ENCODE results near the gene KCNQ4. TPM values are rescaled to one million over a fixed set of nuclear protein-coding genes. Genes with fewer than 3 reads are reported as not detected.

KCNQ4 gene
- total RNA-seq, 1 donor from 2014 or later, result 14.5 TPM

GRCh38 chr1:40824591-40825434 is 41.2 kb downstream of the KCNQ4 start:
- intact Hi-C loops (cut with DNase I), result loop anchor here (2.0 kb wide), 2 partner anchors 18 to 42 kb away; partner anchors contain the start of gene KCNQ4
- Histone ChIP-seq H3K27ac (peak overlapping the region; percentile 79 to 83), H3K9me3 (no peaks in the 10 kb centered on the region), H3K4me1 (peaks cover 30 to 45% of the 10 kb centered on the region in 2 donors), H3K36me3 (no peaks in the 10 kb centered on the region), H3K4me3 (no peak overlapping the region), H3K27me3 (no peaks in the 10 kb centered on the region)
- peak in 1 of 2 donors; percentile 75 for DNase-seq (ENCODE audit: low spot score in 2 of 2)
- no peak for TF ChIP-seq CTCF (IDR thresholded peaks at IDR 0.05)

DNA sequence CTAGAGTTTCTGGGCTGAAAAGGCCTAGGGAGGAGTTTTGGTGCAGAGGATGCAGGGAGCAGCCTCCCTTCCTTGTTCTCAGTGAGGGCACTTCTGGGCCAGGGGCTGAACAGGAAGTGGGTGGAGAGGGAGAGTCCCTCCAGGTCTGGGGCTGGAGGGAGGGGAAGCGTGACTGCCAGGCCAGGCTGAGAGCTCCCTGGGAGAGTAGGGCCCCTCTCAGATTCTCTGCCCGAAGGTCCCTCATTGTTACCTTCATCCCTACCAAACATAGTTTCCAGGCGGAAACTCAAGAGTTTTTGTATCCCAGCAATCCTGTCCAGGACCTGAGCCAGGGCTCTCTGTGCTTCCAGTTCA is 41.8 kb downstream of the KCNQ4 start:
- no peak for TF ChIP-seq CTCF (IDR thresholded peaks at IDR 0.05)
- Histone ChIP-seq H3K36me3 (peaks cover 0 to 3% of the 10 kb centered on the region in 2 donors), H3K27me3 (no peaks in the 10 kb centered on the region), H3K27ac (peak overlapping the region; percentile 79 to 83), H3K9me3 (no peaks in the 10 kb centered on the region), H3K4me1 (peaks cover 24 to 41% of the 10 kb centered on the region in 2 donors), H3K4me3 (no peak overlapping the region)
- intact Hi-C loops (cut with DNase I), result loop anchor here (2.0 kb wide), 2 partner anchors 19 to 43 kb away; partner anchors contain the start of gene KCNQ4
- no peak for DNase-seq (ENCODE audit: low spot score in 2 of 2)

- H3K9me3 ChIP-seq, result no peaks in the 10 kb centered on the region
- no peak overlapping the region for H3K4me3 ChIP-seq
- peak overlapping the region; percentile 79 to 83 for H3K27ac ChIP-seq
- no peak for DNase-seq (ENCODE audit: low spot score in 2 of 2)
- intact Hi-C loops (cut with DNase I), result loop anchor here (2.0 kb wide), 2 partner anchors 19 to 43 kb away; partner anchors contain the start of gene KCNQ4
- H3K36me3 ChIP-seq, result peaks cover 0 to 3% of the 10 kb centered on the region in 2 donors
- H3K4me1 ChIP-seq, result peaks cover 19 to 36% of the 10 kb centered on the region in 2 donors
- TF ChIP-seq CTCF (IDR thresholded peaks at IDR 0.05), result no peak
- no peaks in the 10 kb centered on the region for H3K27me3 ChIP-seq
Observed at GRCh38 chr1:40825996-40826395, 42.4 kb downstream of the KCNQ4 start.

DNA sequence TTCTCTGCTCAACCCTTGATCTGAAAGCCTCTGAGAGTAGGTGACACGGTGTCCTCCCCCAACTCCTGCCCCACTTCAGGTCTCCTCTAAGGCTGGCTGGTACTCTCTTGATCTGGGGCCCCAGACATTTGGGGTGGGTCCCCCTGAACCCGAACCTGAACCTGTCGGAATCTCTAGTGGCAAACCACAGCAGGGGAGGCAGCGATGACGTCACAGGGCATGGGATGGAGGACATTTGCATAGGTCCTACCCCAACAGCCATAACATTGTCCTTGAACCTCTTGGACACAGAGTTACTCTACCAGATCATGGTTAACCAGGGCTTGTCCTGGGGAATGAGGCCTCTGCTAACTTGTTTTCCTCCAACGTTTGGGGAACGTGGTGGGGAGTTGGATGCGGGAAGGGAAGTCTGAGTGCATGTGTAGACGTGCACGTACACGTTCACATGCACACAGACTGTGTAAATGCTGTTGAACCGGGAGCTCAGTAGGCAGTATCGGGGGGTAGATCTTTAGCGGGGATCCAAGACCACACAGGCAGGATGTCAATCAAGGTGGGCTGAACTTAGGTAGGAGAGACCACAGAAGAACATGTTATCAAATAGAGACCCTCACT is 46.2 kb downstream of the KCNQ4 start:
- intact Hi-C loops (cut with DNase I), result no loop called here
- H3K4me1 ChIP-seq, result peaks cover 0 to 13% of the 10 kb centered on the region in 2 donors
- no peak overlapping the region for H3K27ac ChIP-seq
- H3K9me3 ChIP-seq, result no peaks in the 10 kb centered on the region
- no peaks in the 10 kb centered on the region for H3K27me3 ChIP-seq
- H3K36me3 ChIP-seq, result peaks cover 0 to 27% of the 10 kb centered on the region in 2 donors
- DNase-seq (ENCODE audit: low spot score in 2 of 2), result no peak
- TF ChIP-seq CTCF (IDR thresholded peaks at IDR 0.05), result no peak
- H3K4me3 ChIP-seq, result no peak overlapping the region

- intact Hi-C loops (cut with DNase I), result no loop called here
- DNase-seq (ENCODE audit: low spot score in 2 of 2), result no peak
- peaks cover 0 to 6% of the 10 kb centered on the region in 2 donors for H3K4me1 ChIP-seq
- no peak overlapping the region for H3K27ac ChIP-seq
- no peaks in the 10 kb centered on the region for H3K27me3 ChIP-seq
- TF ChIP-seq CTCF (IDR thresholded peaks at IDR 0.05), result no peak
- no peak overlapping the region for H3K4me3 ChIP-seq
- no peaks in the 10 kb centered on the region for H3K9me3 ChIP-seq
- H3K36me3 ChIP-seq, result peaks cover 3 to 35% of the 10 kb centered on the region in 2 donors
Observed at GRCh38 chr1:40830419-40830943, 46.9 kb downstream of the KCNQ4 start.

Data from ascending aorta (tissue), 2 donors.